ENCODE results near the gene CLCNKB.

DNA sequence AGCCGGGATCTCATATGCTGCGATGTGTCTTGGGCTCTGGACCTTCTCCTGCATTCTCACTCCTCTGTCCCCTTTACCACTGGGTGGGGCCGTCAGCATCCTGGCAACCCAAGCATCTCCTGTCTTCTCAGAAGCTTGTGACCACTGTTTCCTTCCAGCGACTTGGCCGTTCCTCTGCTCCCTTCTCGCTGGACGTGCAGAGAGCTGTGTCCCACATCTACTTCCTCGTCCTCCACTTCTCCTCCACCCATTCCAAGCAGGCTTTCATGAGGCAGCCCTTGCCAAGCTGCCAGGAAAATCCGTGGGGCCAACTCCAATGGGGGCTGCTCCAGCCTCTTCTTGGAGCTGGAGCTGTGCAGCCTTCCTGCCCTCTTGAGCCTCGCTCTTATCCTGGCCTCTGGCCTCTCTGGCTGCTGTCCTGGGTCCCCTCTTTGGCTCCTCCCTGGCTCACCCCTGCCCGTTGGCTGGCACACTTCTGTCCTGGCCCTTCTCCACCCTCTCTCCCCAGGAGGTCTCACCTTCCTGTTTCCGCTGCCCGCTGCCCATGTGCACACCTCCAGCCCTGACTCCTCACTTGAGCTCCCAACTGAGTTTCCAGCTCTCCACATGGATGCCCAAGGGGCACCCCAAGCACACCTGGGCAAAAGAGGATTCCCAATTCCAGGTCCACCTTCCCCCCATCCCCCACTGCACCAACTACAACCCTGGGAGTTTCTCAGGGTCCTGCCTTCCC lies 21.1 kb downstream of the CLCNKB start:
- TF ChIP-seq, protein P1, sequence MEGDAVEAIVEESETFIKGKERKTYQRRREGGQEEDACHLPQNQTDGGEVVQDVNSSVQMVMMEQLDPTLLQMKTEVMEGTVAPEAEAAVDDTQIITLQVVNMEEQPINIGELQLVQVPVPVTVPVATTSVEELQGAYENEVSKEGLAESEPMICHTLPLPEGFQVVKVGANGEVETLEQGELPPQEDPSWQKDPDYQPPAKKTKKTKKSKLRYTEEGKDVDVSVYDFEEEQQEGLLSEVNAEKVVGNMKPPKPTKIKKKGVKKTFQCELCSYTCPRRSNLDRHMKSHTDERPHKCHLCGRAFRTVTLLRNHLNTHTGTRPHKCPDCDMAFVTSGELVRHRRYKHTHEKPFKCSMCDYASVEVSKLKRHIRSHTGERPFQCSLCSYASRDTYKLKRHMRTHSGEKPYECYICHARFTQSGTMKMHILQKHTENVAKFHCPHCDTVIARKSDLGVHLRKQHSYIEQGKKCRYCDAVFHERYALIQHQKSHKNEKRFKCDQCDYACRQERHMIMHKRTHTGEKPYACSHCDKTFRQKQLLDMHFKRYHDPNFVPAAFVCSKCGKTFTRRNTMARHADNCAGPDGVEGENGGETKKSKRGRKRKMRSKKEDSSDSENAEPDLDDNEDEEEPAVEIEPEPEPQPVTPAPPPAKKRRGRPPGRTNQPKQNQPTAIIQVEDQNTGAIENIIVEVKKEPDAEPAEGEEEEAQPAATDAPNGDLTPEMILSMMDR (IDR thresholded peaks at IDR 0.05; ENCODE audit: low read depth, low read length) = no peak
- TF ChIP-seq EZH2phosphoT487 (IDR thresholded peaks at IDR 0.05; ENCODE audit: low read depth) = no peak

Data from OCI-LY3 (cell line).